GM23338 (cell line): ENCODE data around the gene KDSR. TPM values are rescaled to one million over a fixed set of nuclear protein-coding genes. Genes with fewer than 3 reads are reported as not detected.

Experiments
- ATAC-seq: fragments of 200-7000 bp; cut with Tn5 transposase; 3 replicates; pipeline ENCODE4 v1.9.1; 2020
- DNase-seq: peaks from one replicate; pipeline ENCODE4 v3.0.0-alpha.2; 2015; ENCODE audit warnings: low spot score
- H2AFZ ChIP-seq: fragments of 200-600 bp; sonication (generic); 2 replicates; pipeline ENCODE4 v1.8.0; 2016; ENCODE audit warnings: antibody characterized with exemption, mild to moderate bottlenecking, moderate library complexity
- H3F3A ChIP-seq: fragments of 200-600 bp; sonication (generic); replicated peaks from 2 replicates; pipeline ENCODE4 v1.8.0; 2017; ENCODE audit warnings: antibody characterized with exemption, mixed run types, low read depth
- H3K27ac ChIP-seq: fragments of 200-600 bp; sonication (generic); 2 replicates; pipeline ENCODE4 v1.6.1; 2016; ENCODE audit warnings: low read depth
- H3K27me3 ChIP-seq: fragments of 200-600 bp; sonication (generic); 2 replicates; pipeline ENCODE4 v1.8.0; 2016; ENCODE audit warnings: mild to moderate bottlenecking, mixed run types, moderate library complexity; ENCODE audit not compliant: insufficient read depth
- H3K36me3 ChIP-seq: fragments of 200-600 bp; sonication (generic); 2 replicates; pipeline ENCODE4 v1.8.0; 2016; ENCODE audit warnings: mild to moderate bottlenecking; ENCODE audit not compliant: insufficient read depth
- H3K4me1 ChIP-seq: fragments of 200-600 bp; sonication (generic); 2 replicates; pipeline ENCODE4 v1.8.0; 2016; ENCODE audit warnings: mild to moderate bottlenecking, moderate library complexity; ENCODE audit not compliant: insufficient read depth
- H3K4me2 ChIP-seq: fragments of 200-600 bp; sonication (generic); 2 replicates; pipeline ENCODE4 v1.7.1; 2017; ENCODE audit warnings: mixed run types
- H3K4me3 ChIP-seq: fragments of 200-600 bp; sonication (generic); 2 replicates; pipeline ENCODE4 v1.6.1; 2016; ENCODE audit warnings: mixed run types
- H3K79me2 ChIP-seq: fragments of 200-600 bp; sonication (generic); replicated peaks from 2 replicates; pipeline ENCODE4 v1.8.0; 2017; ENCODE audit warnings: mild to moderate bottlenecking; ENCODE audit not compliant: insufficient read depth
- H3K9me2 ChIP-seq: fragments of 200-600 bp; sonication (generic); 2 replicates; pipeline ENCODE4 v1.8.0; 2017; ENCODE audit not compliant: insufficient read depth
- H4K20me1 ChIP-seq: fragments of 200-600 bp; sonication (generic); replicated peaks from 2 replicates; pipeline ENCODE4 v1.8.0; 2017; ENCODE audit warnings: mild to moderate bottlenecking; ENCODE audit not compliant: insufficient read depth
- H3K27ac Mint-ChIP-seq: 2 replicates; pipeline ENCODE4 v1.8.0; 2020; ENCODE audit warnings: inconsistent platforms, mild to moderate bottlenecking, moderate library complexity, mixed read lengths
- H3K27me3 Mint-ChIP-seq: 3 replicates; pipeline ENCODE4 v1.8.0; 2022; ENCODE audit warnings: low read depth, mild to moderate bottlenecking, moderate library complexity, mixed read lengths, inconsistent platforms; ENCODE audit not compliant: insufficient read depth, poor library complexity
- H3K36me3 Mint-ChIP-seq: 3 replicates; pipeline ENCODE4 v1.8.0; 2021; ENCODE audit warnings: low read depth, mild to moderate bottlenecking, inconsistent platforms, moderate library complexity, mixed read lengths
- H3K4me1 Mint-ChIP-seq: 3 replicates; pipeline ENCODE4 v1.8.0; 2020; ENCODE audit warnings: mild to moderate bottlenecking, inconsistent platforms, mixed read lengths
- H3K4me3 Mint-ChIP-seq: 3 replicates; pipeline ENCODE4 v1.8.0; 2021; ENCODE audit warnings: moderate library complexity, mild to moderate bottlenecking, inconsistent platforms, mixed read lengths
- H3K9me3 Mint-ChIP-seq: 3 replicates; pipeline ENCODE4 v1.8.0; 2020; ENCODE audit warnings: moderate library complexity, mild to moderate bottlenecking, inconsistent platforms, mixed read lengths
- EZH2 ChIP-seq: fragments of 200-600 bp; sonication (generic); IDR thresholded peaks from one replicate; pipeline ENCODE4 v1.8.0; 2017; ENCODE audit warnings: antibody characterized with exemption, mild to moderate bottlenecking, low read depth; ENCODE audit not compliant: unreplicated experiment
- JUNB ChIP-seq: IDR thresholded peaks from one replicate; pipeline ENCODE4 v1.6.1; 2016; ENCODE audit warnings: antibody characterized with exemption; ENCODE audit not compliant: unreplicated experiment
- NANOG ChIP-seq: IDR thresholded peaks from 2 replicates; pipeline ENCODE4 v1.6.1; 2016; ENCODE audit warnings: antibody characterized with exemption, borderline replicate concordance
- POLR2AphosphoS5 ChIP-seq: IDR thresholded peaks from 2 replicates; pipeline ENCODE4 v1.6.1; 2016; ENCODE audit warnings: antibody characterized with exemption, low read depth
- STAT1 ChIP-seq: IDR thresholded peaks from one replicate; pipeline ENCODE4 v1.6.1; 2016; ENCODE audit warnings: antibody characterized with exemption; ENCODE audit not compliant: unreplicated experiment
- polyA plus RNA-seq: library from polyadenylated mRNA; unstranded; fragments of >200 nt; fragmentation: Nextera tagmentation; extraction: Ambion mirVana; gene quantifications from 2 replicates; pipeline ENCODE4 v1.2.1, GENCODE V29; 2016
- total RNA-seq: library from RNA; depleted of rRNA; stranded (reverse); fragments of >200 nt; shearing (Covaris generic); gene quantifications from 2 replicates; pipeline ENCODE4 v1.2.3, GENCODE V29; 2014
- TF ChIP-seq, protein P1 (sequence below): IDR thresholded peaks from 2 replicates; pipeline ENCODE4 v1.6.1; 2016; ENCODE audit warnings: antibody characterized with exemption
- TF ChIP-seq, protein P2 (sequence below): IDR thresholded peaks from one replicate; pipeline ENCODE4 v1.6.1; 2018; ENCODE audit warnings: antibody characterized with exemption; ENCODE audit not compliant: unreplicated experiment

Gene KDSR
- total and polyA plus RNA-seq, 2 experiments from 2014 or later = 23.7 to 36.3 TPM

DNA sequence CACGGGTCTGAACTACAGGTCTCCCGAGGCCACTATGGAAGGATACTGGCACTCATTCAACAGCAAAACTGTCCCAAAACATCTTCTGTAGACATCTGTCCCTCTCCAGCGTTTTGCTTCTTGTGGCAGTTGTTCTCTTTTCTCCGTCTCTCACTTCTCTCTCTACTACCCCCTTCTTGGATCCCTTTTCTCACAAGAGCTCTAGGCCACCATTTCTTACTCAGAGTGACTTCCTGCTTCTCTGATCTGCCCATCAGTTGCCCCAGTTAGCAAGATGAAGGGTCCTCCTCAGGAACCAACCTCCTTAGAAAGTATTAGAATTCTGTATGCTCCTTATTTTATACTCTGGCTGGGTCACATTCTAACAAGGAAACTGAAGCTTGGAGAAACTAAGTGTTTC, 80.1 kb downstream of the KDSR start (continued):
- TF ChIP-seq, protein P1, sequence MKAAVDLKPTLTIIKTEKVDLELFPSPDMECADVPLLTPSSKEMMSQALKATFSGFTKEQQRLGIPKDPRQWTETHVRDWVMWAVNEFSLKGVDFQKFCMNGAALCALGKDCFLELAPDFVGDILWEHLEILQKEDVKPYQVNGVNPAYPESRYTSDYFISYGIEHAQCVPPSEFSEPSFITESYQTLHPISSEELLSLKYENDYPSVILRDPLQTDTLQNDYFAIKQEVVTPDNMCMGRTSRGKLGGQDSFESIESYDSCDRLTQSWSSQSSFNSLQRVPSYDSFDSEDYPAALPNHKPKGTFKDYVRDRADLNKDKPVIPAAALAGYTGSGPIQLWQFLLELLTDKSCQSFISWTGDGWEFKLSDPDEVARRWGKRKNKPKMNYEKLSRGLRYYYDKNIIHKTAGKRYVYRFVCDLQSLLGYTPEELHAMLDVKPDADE = no peak
- TF ChIP-seq EZH2 = no peak

DNA sequence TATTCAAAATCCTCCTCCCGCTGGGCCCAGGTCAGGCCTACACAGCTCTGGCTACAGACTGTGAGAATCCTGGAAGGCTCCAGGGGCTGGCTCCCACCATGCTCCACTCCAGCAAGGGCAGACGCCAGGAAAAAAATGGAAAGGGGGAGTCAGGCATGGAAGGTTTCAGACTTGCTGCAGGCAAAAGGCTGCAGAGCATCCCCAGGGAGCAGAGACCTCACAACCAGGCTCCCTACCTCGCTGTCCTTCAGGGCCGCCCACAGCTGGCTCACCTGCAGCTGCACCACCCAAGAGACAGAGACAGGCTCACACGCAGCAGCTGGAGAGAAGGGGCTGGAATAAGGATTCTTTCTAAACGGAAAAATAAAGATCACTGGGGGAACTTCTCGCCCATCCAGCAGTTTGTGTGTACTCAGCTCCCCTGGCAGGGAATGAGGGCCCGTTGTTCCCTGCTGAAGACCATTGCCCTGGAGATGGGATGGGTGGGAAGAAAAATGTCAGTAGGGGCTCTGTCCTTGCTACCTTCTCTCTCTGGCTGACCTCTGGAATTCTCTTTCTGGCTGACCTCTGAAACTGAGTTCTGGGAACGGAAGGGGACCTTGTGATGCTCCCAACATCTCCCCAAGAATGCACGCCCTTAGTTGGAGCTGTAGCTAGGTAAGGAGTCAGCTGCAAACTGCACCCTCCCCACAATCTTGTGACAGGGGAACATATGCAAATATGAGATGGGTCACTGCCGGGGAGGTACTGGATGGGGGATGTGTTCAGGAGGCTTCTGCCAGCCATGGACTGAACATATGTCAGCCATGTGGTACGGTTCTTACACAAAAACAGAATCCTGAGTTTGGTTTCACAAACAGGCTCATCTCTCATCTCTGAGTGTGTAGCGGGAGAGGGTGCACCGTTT, 81.9 kb downstream of the KDSR start:
- no peak overlapping the region for H3K4me3 ChIP-seq
- no peak overlapping the region for H3K27ac ChIP-seq
- peak; percentile 46 for ATAC-seq

More for the DNA sequence above, 81.9 kb downstream of the KDSR start:
- Mint-ChIP-seq H3K9me3 (no peaks in the 10 kb centered on the region), H3K36me3 (no peaks in the 10 kb centered on the region), H3K27me3 (peaks cover 2% of the 10 kb centered on the region), H3K27ac (no peak overlapping the region), H3K4me3 (no peak overlapping the region), H3K4me1 (peaks cover 13% of the 10 kb centered on the region)
- Histone ChIP-seq H3K4me2 (no peak overlapping the region), H3K4me1 (peaks cover 1% of the 10 kb centered on the region; the same call in 1 of the 2 replicates), H3K79me2 (no peaks in the 10 kb centered on the region), H3K27me3 (no peaks in the 10 kb centered on the region), H3K9me2 (no peaks in the 10 kb centered on the region), H2AFZ (no peak overlapping the region; the same call in 1 of the 2 replicates), H3K36me3 (no peaks in the 10 kb centered on the region), H3F3A (no peaks in the 10 kb centered on the region), H4K20me1 (no peaks in the 10 kb centered on the region)
- DNase-seq = no peak
- TF ChIP-seq NANOG = no peak
- TF ChIP-seq, protein P2, sequence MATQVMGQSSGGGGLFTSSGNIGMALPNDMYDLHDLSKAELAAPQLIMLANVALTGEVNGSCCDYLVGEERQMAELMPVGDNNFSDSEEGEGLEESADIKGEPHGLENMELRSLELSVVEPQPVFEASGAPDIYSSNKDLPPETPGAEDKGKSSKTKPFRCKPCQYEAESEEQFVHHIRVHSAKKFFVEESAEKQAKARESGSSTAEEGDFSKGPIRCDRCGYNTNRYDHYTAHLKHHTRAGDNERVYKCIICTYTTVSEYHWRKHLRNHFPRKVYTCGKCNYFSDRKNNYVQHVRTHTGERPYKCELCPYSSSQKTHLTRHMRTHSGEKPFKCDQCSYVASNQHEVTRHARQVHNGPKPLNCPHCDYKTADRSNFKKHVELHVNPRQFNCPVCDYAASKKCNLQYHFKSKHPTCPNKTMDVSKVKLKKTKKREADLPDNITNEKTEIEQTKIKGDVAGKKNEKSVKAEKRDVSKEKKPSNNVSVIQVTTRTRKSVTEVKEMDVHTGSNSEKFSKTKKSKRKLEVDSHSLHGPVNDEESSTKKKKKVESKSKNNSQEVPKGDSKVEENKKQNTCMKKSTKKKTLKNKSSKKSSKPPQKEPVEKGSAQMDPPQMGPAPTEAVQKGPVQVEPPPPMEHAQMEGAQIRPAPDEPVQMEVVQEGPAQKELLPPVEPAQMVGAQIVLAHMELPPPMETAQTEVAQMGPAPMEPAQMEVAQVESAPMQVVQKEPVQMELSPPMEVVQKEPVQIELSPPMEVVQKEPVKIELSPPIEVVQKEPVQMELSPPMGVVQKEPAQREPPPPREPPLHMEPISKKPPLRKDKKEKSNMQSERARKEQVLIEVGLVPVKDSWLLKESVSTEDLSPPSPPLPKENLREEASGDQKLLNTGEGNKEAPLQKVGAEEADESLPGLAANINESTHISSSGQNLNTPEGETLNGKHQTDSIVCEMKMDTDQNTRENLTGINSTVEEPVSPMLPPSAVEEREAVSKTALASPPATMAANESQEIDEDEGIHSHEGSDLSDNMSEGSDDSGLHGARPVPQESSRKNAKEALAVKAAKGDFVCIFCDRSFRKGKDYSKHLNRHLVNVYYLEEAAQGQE = no peak
- TF ChIP-seq STAT1 = no peak
- no peak for TF ChIP-seq JUNB
- TF ChIP-seq POLR2AphosphoS5 = no peak
